GM18858 (cell line): Measurements from ENCODE around the gene TOM1L2.

ENCODE experiments used
- ATAC-seq: cut with Tn5 transposase; IDR thresholded peaks from one replicate; pipeline ENCODE4 v1.9.1; 2021; ENCODE audit not compliant: unreplicated experiment

TOM1L2 gene

GRCh38 chr17:17851103-17852002 lies 120.8 kb downstream of the TOM1L2 start:
- no peak for ATAC-seq

GRCh38 chr17:17849845-17850373 lies 122.3 kb downstream of the TOM1L2 start:
- no peak for ATAC-seq

GRCh38 chr17:17849147-17849820 lies 122.9 kb downstream of the TOM1L2 start:
- no peak for ATAC-seq

GRCh38 chr17:17848311-17849082 lies 123.7 kb downstream of the TOM1L2 start:
- ATAC-seq, result no peak

GRCh38 chr17:17847726-17848125 lies 124.5 kb downstream of the TOM1L2 start:
- ATAC-seq, result no peak

- ATAC-seq, result no peak
These were observed 125.0 kb downstream of the TOM1L2 start for GRCh38 chr17:17847118-17847689.

GRCh38 chr17:17846645-17847044 lies 125.6 kb downstream of the TOM1L2 start:
- no peak for ATAC-seq

- no peak for ATAC-seq
These were observed 126.2 kb downstream of the TOM1L2 start for GRCh38 chr17:17846003-17846402.

GRCh38 chr17:17845046-17845775 lies 127.0 kb downstream of the TOM1L2 start:
- no peak for ATAC-seq

GRCh38 chr17:17844500-17844899 lies 127.7 kb downstream of the TOM1L2 start:
- no peak for ATAC-seq

- ATAC-seq, result no peak
These were observed 128.1 kb downstream of the TOM1L2 start for GRCh38 chr17:17844079-17844478.

GRCh38 chr17:17843096-17843495 lies 129.1 kb downstream of the TOM1L2 start:
- ATAC-seq, result no peak

GRCh38 chr17:17842111-17842876 lies 129.9 kb downstream of the TOM1L2 start:
- no peak for ATAC-seq

GRCh38 chr17:17841601-17842025 lies 130.6 kb downstream of the TOM1L2 start:
- ATAC-seq, result no peak

GRCh38 chr17:17840751-17841591 lies 131.2 kb downstream of the TOM1L2 start:
- no peak for ATAC-seq

GRCh38 chr17:17839791-17840707 lies 132.2 kb downstream of the TOM1L2 start:
- ATAC-seq, result peak; percentile 42
